B cell (primary cell): ENCODE data around the gene NAA35. TPM values are rescaled to one million over a fixed set of nuclear protein-coding genes. Genes with fewer than 3 reads are reported as not detected.

Experiments used
- ATAC-seq: fragments of 200-7000 bp; cut with Tn5 transposase; one replicate; pipeline ENCODE4 v1.10.0; 2021; ENCODE audit warnings: low read depth, mild to moderate bottlenecking, moderate number of reproducible peaks, moderate library complexity
- CTCF ChIA-PET: fragments of 350-600 bp; sonication (Branson Sonifier 250); formaldehyde crosslinking; loops from one replicate; lab custom pipeline; 2021; ENCODE audit warnings: antibody characterized with exemption, inconsistent platforms; lab: Charles Lee
- POLR2A ChIA-PET: fragments of 350-600 bp; sonication (Branson Sonifier 250); formaldehyde crosslinking; loops from one replicate; lab custom pipeline; 2021; ENCODE audit warnings: antibody characterized with exemption; lab: Charles Lee
- DNase-seq: peaks from one replicate; pipeline ENCODE4 v3.0.0; 2013
- H2AFZ ChIP-seq: 2 replicates; pipeline ENCODE4 v1.6.1; 2012; ENCODE audit warnings: mild to moderate bottlenecking, low read depth, low read length; ENCODE audit not compliant: insufficient read depth, poor library complexity, severe bottlenecking
- H3K27ac ChIP-seq, 2 donors: 1 replicate in 1 of 2; 2 replicates in 1 of 2; pipeline ENCODE4 v1.5.1; 2012 to 2013; ENCODE audit warnings: low read length in 2 of 2, mild to moderate bottlenecking in 2 of 2, moderate library complexity in 1 of 2
- H3K27me3 ChIP-seq, 4 experiments: fragments of 200-600 bp in 1 of 4; sonication (generic) in 1 of 4; replicated peaks in 1 of 4; 1 replicate in 2 of 4; 2 replicates in 2 of 4; pipeline versions ENCODE4 v1.6.1 to v1.7.0; 2013 to 2016; ENCODE audit warnings: low read length in 3 of 4, mild to moderate bottlenecking in 2 of 4, mixed read lengths in 1 of 4, moderate library complexity in 1 of 4; ENCODE audit not compliant: insufficient read depth in 4 of 4, control insufficient read depth in 3 of 4; ENCODE audit errors: control extremely low read depth in 1 of 4
- H3K36me3 ChIP-seq, 2 experiments: replicated peaks in 1 of 2; 1 replicate in 1 of 2; 2 replicates in 1 of 2; pipeline versions ENCODE4 v1.6.1 to v1.7.1; 2013; ENCODE audit warnings: low read length in 1 of 2; ENCODE audit not compliant: insufficient read depth in 2 of 2, control insufficient read depth in 1 of 2; ENCODE audit errors: control extremely low read depth in 1 of 2, extremely low read depth in 1 of 2
- H3K4me1 ChIP-seq, 2 donors: fragments of 200-600 bp in 1 of 2; sonication (generic) in 1 of 2; 1 replicate in 1 of 2; 2 replicates in 1 of 2; pipeline versions ENCODE4 v1.5.1 to v1.6.1; 2013 to 2017; ENCODE audit warnings: low read length in 2 of 2; ENCODE audit not compliant: control insufficient read depth in 2 of 2, insufficient read depth in 2 of 2
- H3K4me2 ChIP-seq: replicated peaks from 2 replicates; pipeline ENCODE3; 2012; ENCODE audit warnings: mild to moderate bottlenecking, low read depth, low read length; ENCODE audit not compliant: poor library complexity, severe bottlenecking
- H3K4me3 ChIP-seq, 5 experiments: fragments of 200-600 bp in 1 of 5; sonication (generic) in 1 of 5; 1 replicate in 3 of 5; 2 replicates in 2 of 5; pipeline versions ENCODE4 v1.5.1 to v1.7.0; 2011 to 2016; ENCODE audit warnings: low read length in 4 of 5, mild to moderate bottlenecking in 4 of 5, low read depth in 2 of 5, control low read depth in 1 of 5, moderate library complexity in 1 of 5; ENCODE audit not compliant: insufficient read depth in 1 of 5; ENCODE audit errors: control extremely low read depth in 1 of 5, extremely low read depth in 1 of 5
- H3K79me2 ChIP-seq: fragments of 200-600 bp; sonication (generic); one replicate; pipeline ENCODE4 v1.6.0; 2016; ENCODE audit warnings: low read length; ENCODE audit not compliant: control insufficient read depth, insufficient read depth
- H3K9ac ChIP-seq: fragments of 200-600 bp; sonication (generic); 2 replicates; pipeline ENCODE4 v1.6.1; 2017; ENCODE audit warnings: mild to moderate bottlenecking, low read length, moderate library complexity
- H3K9me3 ChIP-seq, 3 donors: one replicate each; pipeline versions ENCODE4 v1.6.1 to v1.7.1; 2013; ENCODE audit warnings: low read length in 2 of 3; ENCODE audit not compliant: control insufficient read depth in 2 of 3, insufficient read depth in 1 of 3; ENCODE audit errors: control extremely low read depth in 1 of 3
- H4K20me1 ChIP-seq: 2 replicates; pipeline ENCODE4 v1.6.0; 2012; ENCODE audit warnings: mild to moderate bottlenecking, low read length; ENCODE audit not compliant: insufficient read depth, control insufficient read depth, poor library complexity, severe bottlenecking
- H3K27ac Mint-ChIP-seq: one replicate; pipeline ENCODE4 v1.8.0; 2021; ENCODE audit warnings: mixed read lengths
- H3K27me3 Mint-ChIP-seq: one replicate; pipeline ENCODE4 v1.8.0; 2021; ENCODE audit warnings: mixed read lengths
- H3K4me1 Mint-ChIP-seq: one replicate; pipeline ENCODE4 v1.8.0; 2021; ENCODE audit warnings: mixed read lengths
- H3K4me3 Mint-ChIP-seq: one replicate; pipeline ENCODE4 v1.8.0; 2021; ENCODE audit warnings: mixed read lengths
- H3K9me3 Mint-ChIP-seq: one replicate; pipeline ENCODE4 v1.8.0; 2022; ENCODE audit warnings: mixed read lengths; ENCODE audit not compliant: insufficient read depth
- CTCF ChIP-seq: fragments of 200-600 bp; IDR thresholded peaks from one replicate; pipeline ENCODE4 v1.8.0; 2022; ENCODE audit warnings: antibody characterized with exemption, mild to moderate bottlenecking
- EZH2 ChIP-seq: IDR thresholded peaks from 2 replicates; pipeline ENCODE4 v1.6.1; 2012; ENCODE audit warnings: borderline replicate concordance, low read depth, mild to moderate bottlenecking, moderate library complexity, low read length; ENCODE audit not compliant: insufficient read depth, poor library complexity, severe bottlenecking
- WGBS: methylation state at CpG from one replicate; pipeline ENCODE4 v1.1.5; 2013; ENCODE audit warnings: missing lambda C conversion rate; ENCODE audit not compliant: insufficient coverage; 5-methylcytosine and 5-hydroxymethylcytosine counted together
- intact Hi-C: fragments of 100-400 bp; cut with micrococcal nuclease; formaldehyde crosslinking; loops from one replicate; pipeline ENCODE4 v1.10.0; 2022
- polyA plus RNA-seq: library from polyadenylated mRNA; depleted of rRNA; stranded (reverse); fragments of >200 nt; gene quantifications from 2 replicates; pipeline ENCODE4 v1.2.3, GENCODE V29; 2012
- total RNA-seq, 2 donors: library from RNA; stranded (reverse); fragments of 120-200 nt in 1 of 2; gene quantifications; 1 replicate in 1 of 2; 2 replicates in 1 of 2; pipeline versions ENCODE4 v1.2.3 to v1.2.4, GENCODE V29; 2013 to 2022

NAA35 gene
- total and polyA plus RNA-seq, 2 donors (not counting 1 experiment from before 2014, with no cell fraction given) = 4.5 to 26.2 TPM

GRCh38 chr9:86039991-86040860, 99.3 kb downstream of the NAA35 start:
- no peaks in the 10 kb centered on the region for H3K79me2 ChIP-seq
- no peaks in the 10 kb centered on the region for H3K4me1 ChIP-seq
- H4K20me1 ChIP-seq = no peaks in the 10 kb centered on the region
- H3K4me3 ChIP-seq = no peak overlapping the region
- H3K4me1 Mint-ChIP-seq = no peaks in the 10 kb centered on the region
- H3K27ac ChIP-seq = no peak overlapping the region
- no peaks in the 10 kb centered on the region for H3K36me3 ChIP-seq
- no peak for TF ChIP-seq CTCF
- TF ChIP-seq EZH2 = no peak
- no peaks in the 10 kb centered on the region for H3K27me3 Mint-ChIP-seq
- DNase-seq (no peak), ATAC-seq (no peak)
- WGBS = 87% methylated on average over 11 of the region's 12 CpGs
- intact Hi-C loops = no loop called here
- no peak overlapping the region for H3K4me2 ChIP-seq
- H2AFZ ChIP-seq = no peak overlapping the region
- no peak overlapping the region for H3K9ac ChIP-seq
- H3K27ac Mint-ChIP-seq = no peak overlapping the region
- H3K9me3 Mint-ChIP-seq = no peaks in the 10 kb centered on the region
- no peak overlapping the region for H3K4me3 Mint-ChIP-seq
- ChIA-PET POLR2A (no interaction called here), CTCF (no interaction called here)
- H3K27me3 ChIP-seq = no peaks in the 10 kb centered on the region
- H3K9me3 ChIP-seq = no peaks in the 10 kb centered on the region

- no peaks in the 10 kb centered on the region for H3K79me2 ChIP-seq
- no peak overlapping the region for H3K4me3 ChIP-seq
- H3K4me2 ChIP-seq = no peak overlapping the region
- Mint-ChIP-seq H3K4me3 (no peak overlapping the region), H3K4me1 (no peaks in the 10 kb centered on the region), H3K9me3 (no peaks in the 10 kb centered on the region), H3K27ac (no peak overlapping the region), H3K27me3 (no peaks in the 10 kb centered on the region)
- ChIA-PET CTCF (no interaction called here), POLR2A (no interaction called here)
- H3K9me3 ChIP-seq = no peaks in the 10 kb centered on the region
- H2AFZ ChIP-seq = no peak overlapping the region
- no peaks in the 10 kb centered on the region for H3K27me3 ChIP-seq
- H4K20me1 ChIP-seq = no peaks in the 10 kb centered on the region
- intact Hi-C loops = no loop called here
- ATAC-seq (no peak), DNase-seq (no peak)
- H3K9ac ChIP-seq = no peak overlapping the region
- H3K36me3 ChIP-seq = no peaks in the 10 kb centered on the region
- no peaks in the 10 kb centered on the region for H3K4me1 ChIP-seq
- WGBS = 100% methylated on average over 2 of the region's 3 CpGs
- TF ChIP-seq EZH2 (no peak), CTCF (no peak)
- no peak overlapping the region for H3K27ac ChIP-seq
These were observed 99.9 kb downstream of the NAA35 start for GRCh38 chr9:86040861-86041155.
